ENCODE results near the gene NDUFA7.

Gene NDUFA7

DNA sequence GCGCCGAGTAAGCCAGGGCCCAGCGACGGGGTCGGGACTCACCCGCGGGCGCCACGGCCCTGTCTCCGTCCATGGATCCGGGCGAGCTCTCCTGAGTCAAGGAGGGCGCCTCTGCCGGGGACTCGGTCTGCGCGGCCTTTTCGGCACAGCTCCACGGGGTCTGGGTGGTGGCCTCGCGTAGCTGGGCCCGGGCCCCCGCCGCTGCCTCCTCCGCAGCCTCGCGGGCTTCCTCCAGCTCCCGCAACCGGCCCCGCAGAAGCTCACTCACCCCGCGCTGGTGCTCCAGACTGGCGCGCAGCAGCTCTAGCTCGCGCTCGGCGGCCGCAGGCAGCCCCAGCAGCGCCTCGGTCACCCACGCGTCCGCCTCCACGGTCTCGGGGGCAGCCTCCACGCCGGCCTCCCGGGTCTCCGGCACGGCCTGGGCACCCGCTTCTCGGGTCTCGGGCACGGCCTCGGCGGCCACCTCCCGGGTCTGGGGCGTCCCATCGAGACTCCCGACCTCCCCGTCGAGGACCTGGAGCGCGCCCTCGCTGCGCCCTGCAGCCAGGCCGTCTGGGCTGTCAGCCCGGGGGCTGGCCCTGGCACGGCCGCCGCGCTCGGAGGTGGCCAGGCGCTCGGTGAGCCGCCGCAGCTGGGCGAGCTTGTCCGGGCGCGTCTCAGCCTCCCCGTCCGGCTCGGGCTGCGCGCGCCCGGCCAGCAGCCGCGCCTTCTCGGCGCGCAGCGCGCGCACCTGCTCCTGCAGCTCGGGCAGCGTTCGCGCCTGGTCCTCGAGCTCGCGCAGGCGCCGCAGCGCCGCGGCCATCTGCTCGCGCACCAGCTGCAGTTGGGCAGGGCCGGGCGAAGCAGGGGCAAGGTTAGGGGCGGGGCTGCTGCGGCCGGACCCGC is 13.5 kb upstream of the NDUFA7 start:
- Histone ChIP-seq H3K9me2 (replicated peaks; ENCODE audit: insufficient read depth, low read length) (no peaks in the 10 kb centered on the region), H3K9me3 (replicated peaks; ENCODE audit: insufficient read depth, low read length) (no peaks in the 10 kb centered on the region), H4K20me1 (ENCODE audit: insufficient read depth, low read length) (no peaks in the 10 kb centered on the region; the same call in 1 of the 2 replicates), H3K4me2 (ENCODE audit: low read depth, low read length) (peak overlapping the region; percentile 52; the same call in 1 of the 2 replicates), H3F3A (ENCODE audit: insufficient read depth, low read length) (no peaks in the 10 kb centered on the region; the same call in 1 of the 2 replicates), H3K9ac (ENCODE audit: low read length) (no peak overlapping the region), H3K36me3 (replicated peaks; ENCODE audit: insufficient read depth, low read length) (no peaks in the 10 kb centered on the region), H3K79me2 (ENCODE audit: low read length) (no peaks in the 10 kb centered on the region), H3K27ac (ENCODE audit: low read length) (no peak overlapping the region), H2AFZ (ENCODE audit: low read length) (no peak overlapping the region), H3K27me3 (replicated peaks; ENCODE audit: insufficient read depth, low read length) (peaks cover 74% of the 10 kb centered on the region), H3K4me3 (ENCODE audit: low read length) (no peak overlapping the region), H3K4me1 (ENCODE audit: low read length) (no peaks in the 10 kb centered on the region)
- TF ChIP-seq EZH2phosphoT487 (IDR thresholded peaks at IDR 0.05; ENCODE audit: low read length) (no peak), CTCF (IDR thresholded peaks at IDR 0.05; ENCODE audit: low read length) (no peak), EZH2 (optimal IDR thresholded peaks at IDR 0.05; ENCODE audit: low read depth, low read length) (no peak)
- DNase-seq = peak; percentile 80

GRCh38 chr19:8333767-8334457 is 12.7 kb upstream of the NDUFA7 start:
- Histone ChIP-seq H3K27me3 (replicated peaks; ENCODE audit: insufficient read depth, low read length) (peaks cover 71% of the 10 kb centered on the region), H3K36me3 (replicated peaks; ENCODE audit: insufficient read depth, low read length) (no peaks in the 10 kb centered on the region), H3K9me3 (replicated peaks; ENCODE audit: insufficient read depth, low read length) (no peaks in the 10 kb centered on the region), H4K20me1 (ENCODE audit: insufficient read depth, low read length) (no peaks in the 10 kb centered on the region; the same call in 1 of the 2 replicates), H3K9me2 (replicated peaks; ENCODE audit: insufficient read depth, low read length) (no peaks in the 10 kb centered on the region), H3K4me2 (ENCODE audit: low read depth, low read length) (peak overlapping the region; percentile 52; the same call in 1 of the 2 replicates), H2AFZ (ENCODE audit: low read length) (no peak overlapping the region), H3K9ac (ENCODE audit: low read length) (no peak overlapping the region), H3K27ac (ENCODE audit: low read length) (no peak overlapping the region), H3K79me2 (ENCODE audit: low read length) (no peaks in the 10 kb centered on the region), H3F3A (ENCODE audit: insufficient read depth, low read length) (no peaks in the 10 kb centered on the region; the same call in 1 of the 2 replicates), H3K4me1 (ENCODE audit: low read length) (no peaks in the 10 kb centered on the region), H3K4me3 (ENCODE audit: low read length) (no peak overlapping the region)
- no peak for DNase-seq
- TF ChIP-seq EZH2 (optimal IDR thresholded peaks at IDR 0.05; ENCODE audit: low read depth, low read length) (no peak), CTCF (IDR thresholded peaks at IDR 0.05; ENCODE audit: low read length) (no peak), EZH2phosphoT487 (IDR thresholded peaks at IDR 0.05; ENCODE audit: low read length) (no peak)

DNA sequence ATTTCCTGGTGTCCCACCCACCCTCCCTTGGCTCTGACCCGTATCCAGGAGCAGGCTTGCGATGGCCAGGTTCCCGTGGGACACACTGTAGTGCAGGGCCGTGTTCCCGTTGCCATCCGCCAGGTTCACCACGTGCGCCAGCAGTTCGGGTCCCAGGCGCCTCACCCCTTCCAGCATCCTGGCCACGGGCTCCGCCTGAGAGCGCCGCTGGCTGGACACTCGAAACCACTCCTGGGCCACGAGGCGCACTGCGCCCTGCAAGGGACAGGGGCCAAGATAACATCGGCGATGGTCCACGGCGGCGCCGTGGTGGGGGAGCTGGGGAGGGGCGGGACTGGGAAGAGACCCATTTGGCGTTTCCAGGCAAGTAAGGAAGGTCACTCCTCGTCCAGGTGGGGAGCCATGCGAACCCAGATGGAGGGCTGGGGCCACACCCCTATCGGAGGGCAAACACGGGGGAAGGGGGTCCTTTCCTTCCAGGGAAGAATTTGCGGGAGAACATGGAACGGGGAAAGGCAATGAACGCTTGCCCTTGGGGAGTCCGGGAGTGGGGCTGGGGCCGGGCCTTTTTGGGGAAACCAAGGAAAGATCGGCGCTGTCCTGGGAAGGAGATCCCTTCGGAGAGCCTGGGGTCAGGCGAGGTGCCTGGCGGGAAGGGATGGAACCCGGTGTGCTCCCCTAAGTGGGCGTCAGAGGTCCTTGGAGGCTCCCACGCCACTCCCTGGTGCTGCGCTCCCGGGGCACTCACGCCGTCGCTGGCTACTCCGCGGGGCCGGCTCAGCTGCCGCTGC is 12.0 kb upstream of the NDUFA7 start:
- TF ChIP-seq EZH2 (optimal IDR thresholded peaks at IDR 0.05; ENCODE audit: low read depth, low read length) (no peak), EZH2phosphoT487 (IDR thresholded peaks at IDR 0.05; ENCODE audit: low read length) (no peak), CTCF (IDR thresholded peaks at IDR 0.05; ENCODE audit: low read length) (no peak)
- no peaks in the 10 kb centered on the region; the same call in 1 of the 2 replicates for H3F3A ChIP-seq (ENCODE audit: insufficient read depth, low read length)
- H3K79me2 ChIP-seq (ENCODE audit: low read length) = no peaks in the 10 kb centered on the region
- H4K20me1 ChIP-seq (ENCODE audit: insufficient read depth, low read length) = no peaks in the 10 kb centered on the region; the same call in 1 of the 2 replicates
- no peak overlapping the region for H3K9ac ChIP-seq (ENCODE audit: low read length)
- no peaks in the 10 kb centered on the region for H3K36me3 ChIP-seq (replicated peaks; ENCODE audit: insufficient read depth, low read length)
- H3K4me3 ChIP-seq (ENCODE audit: low read length) = no peak overlapping the region
- peaks cover 70% of the 10 kb centered on the region for H3K27me3 ChIP-seq (replicated peaks; ENCODE audit: insufficient read depth, low read length)
- no peak overlapping the region for H3K27ac ChIP-seq (ENCODE audit: low read length)
- H3K9me3 ChIP-seq (replicated peaks; ENCODE audit: insufficient read depth, low read length) = no peaks in the 10 kb centered on the region
- no peak overlapping the region for H2AFZ ChIP-seq (ENCODE audit: low read length)
- H3K9me2 ChIP-seq (replicated peaks; ENCODE audit: insufficient read depth, low read length) = no peaks in the 10 kb centered on the region
- DNase-seq = no peak
- no peak overlapping the region for H3K4me2 ChIP-seq (ENCODE audit: low read depth, low read length)
- no peaks in the 10 kb centered on the region for H3K4me1 ChIP-seq (ENCODE audit: low read length)
